Thyroid gland (tissue), 4 donors: ENCODE data around the gene GALM.

Experiments
- POLR2A ChIP-seq, 2 donors: fragments of 450-650 bp; IDR thresholded peaks; one replicate each; pipeline ENCODE4 v1.6.1; 2017; ENCODE audit warnings: antibody characterized with exemption in 2 of 2, mild to moderate bottlenecking in 2 of 2, moderate library complexity in 1 of 2
- TF ChIP-seq, protein P1 (sequence below), 6 experiments: fragments of 200-600 bp in 3 of 6; fragments of 450-650 bp in 3 of 6; sonication (generic) in 3 of 6; IDR thresholded peaks; one replicate each; pipeline ENCODE4 v1.5.1; 2016 to 2019; ENCODE audit warnings: antibody characterized with exemption in 6 of 6, mild to moderate bottlenecking in 2 of 6, inconsistent platforms in 1 of 6, moderate library complexity in 1 of 6

DNA sequence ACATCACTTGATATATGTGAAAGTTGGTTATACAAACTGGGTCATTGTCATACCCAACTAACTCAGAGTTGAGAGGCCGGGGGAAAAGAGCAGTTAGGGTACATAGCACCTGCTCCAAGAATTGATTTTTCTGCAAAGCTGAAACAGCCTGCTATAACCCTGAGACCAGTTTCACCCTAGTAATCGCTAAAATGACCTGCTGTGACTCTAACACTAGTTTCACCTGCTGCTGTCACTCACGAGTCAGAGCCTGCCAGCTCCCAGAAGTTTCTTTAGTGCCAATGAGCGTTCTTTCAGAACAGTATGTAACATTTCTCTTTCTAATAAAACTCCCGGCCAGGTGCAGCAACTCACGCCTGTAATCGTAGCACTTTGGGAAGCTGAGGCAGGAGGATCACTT is 57.3 kb downstream of the GALM start:
- TF ChIP-seq POLR2A (IDR thresholded peaks at IDR 0.05) = no peak
- TF ChIP-seq, protein P1, sequence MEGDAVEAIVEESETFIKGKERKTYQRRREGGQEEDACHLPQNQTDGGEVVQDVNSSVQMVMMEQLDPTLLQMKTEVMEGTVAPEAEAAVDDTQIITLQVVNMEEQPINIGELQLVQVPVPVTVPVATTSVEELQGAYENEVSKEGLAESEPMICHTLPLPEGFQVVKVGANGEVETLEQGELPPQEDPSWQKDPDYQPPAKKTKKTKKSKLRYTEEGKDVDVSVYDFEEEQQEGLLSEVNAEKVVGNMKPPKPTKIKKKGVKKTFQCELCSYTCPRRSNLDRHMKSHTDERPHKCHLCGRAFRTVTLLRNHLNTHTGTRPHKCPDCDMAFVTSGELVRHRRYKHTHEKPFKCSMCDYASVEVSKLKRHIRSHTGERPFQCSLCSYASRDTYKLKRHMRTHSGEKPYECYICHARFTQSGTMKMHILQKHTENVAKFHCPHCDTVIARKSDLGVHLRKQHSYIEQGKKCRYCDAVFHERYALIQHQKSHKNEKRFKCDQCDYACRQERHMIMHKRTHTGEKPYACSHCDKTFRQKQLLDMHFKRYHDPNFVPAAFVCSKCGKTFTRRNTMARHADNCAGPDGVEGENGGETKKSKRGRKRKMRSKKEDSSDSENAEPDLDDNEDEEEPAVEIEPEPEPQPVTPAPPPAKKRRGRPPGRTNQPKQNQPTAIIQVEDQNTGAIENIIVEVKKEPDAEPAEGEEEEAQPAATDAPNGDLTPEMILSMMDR (IDR thresholded peaks at IDR 0.05) = no peak
